KG1 (cell line): ENCODE results near the gene CLIC5.

ENCODE experiments used
- DNase-seq: peaks from one replicate; lab custom pipeline; 2025; lab: John Stamatoyannopoulos, UW

CLIC5 gene

GRCh38 chr6:45997875-45998506, 17.7 kb downstream of the CLIC5 start:
- no peak for DNase-seq

- no peak for DNase-seq
Measured at GRCh38 chr6:45991189-45991588, 24.5 kb downstream of the CLIC5 start.

GRCh38 chr6:45990162-45990561, 25.5 kb downstream of the CLIC5 start:
- DNase-seq = no peak

GRCh38 chr6:45988635-45989034, 27.0 kb downstream of the CLIC5 start:
- no peak for DNase-seq

DNA sequence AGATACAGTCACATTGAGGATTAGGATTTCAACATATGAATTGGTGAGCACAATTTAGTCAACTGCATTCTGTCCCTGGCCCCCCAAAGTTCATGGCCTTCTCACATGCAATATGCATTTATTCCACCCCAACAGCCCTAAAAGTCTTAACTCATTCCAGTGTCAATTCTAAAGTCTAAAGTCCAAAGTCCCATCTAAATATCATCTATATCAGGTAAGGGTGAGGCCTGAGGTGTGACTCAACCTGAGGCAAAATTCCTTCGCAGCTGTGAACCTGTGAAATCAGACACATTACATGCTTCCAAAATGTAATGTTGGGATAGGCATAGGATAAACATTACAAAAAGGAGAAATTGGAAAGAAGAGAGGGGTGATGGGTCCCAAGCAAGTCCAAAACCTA, 27.8 kb downstream of the CLIC5 start:
- DNase-seq = no peak

DNA sequence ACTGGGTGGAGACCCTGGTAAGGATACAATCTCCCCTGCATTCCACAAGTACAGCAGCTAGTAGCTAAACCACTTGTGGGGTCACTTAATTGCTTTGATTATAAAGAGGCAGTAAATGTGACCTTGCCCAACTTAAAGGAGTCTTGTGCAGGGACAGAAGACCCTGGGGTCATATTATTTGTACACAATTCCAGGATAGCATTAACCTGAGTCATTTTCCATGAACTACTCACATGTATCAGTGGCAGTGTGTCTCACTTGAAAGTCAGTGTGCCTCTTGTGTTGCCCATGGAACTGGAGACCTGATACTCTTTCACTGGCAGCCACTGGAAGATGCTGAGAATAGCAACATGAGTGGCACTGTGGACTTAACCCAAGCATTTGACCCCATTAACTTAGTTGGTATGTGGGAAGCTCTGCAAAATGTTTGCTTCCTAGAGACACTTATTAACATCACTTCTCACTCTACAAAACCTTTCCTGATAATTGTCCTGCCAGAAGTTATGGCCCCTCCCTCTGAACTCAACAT, 28.9 kb downstream of the CLIC5 start:
- no peak for DNase-seq

- no peak for DNase-seq
Measured at GRCh38 chr6:45984788-45985425, 30.8 kb downstream of the CLIC5 start.

GRCh38 chr6:45984347-45984746, 31.3 kb downstream of the CLIC5 start:
- no peak for DNase-seq

DNA sequence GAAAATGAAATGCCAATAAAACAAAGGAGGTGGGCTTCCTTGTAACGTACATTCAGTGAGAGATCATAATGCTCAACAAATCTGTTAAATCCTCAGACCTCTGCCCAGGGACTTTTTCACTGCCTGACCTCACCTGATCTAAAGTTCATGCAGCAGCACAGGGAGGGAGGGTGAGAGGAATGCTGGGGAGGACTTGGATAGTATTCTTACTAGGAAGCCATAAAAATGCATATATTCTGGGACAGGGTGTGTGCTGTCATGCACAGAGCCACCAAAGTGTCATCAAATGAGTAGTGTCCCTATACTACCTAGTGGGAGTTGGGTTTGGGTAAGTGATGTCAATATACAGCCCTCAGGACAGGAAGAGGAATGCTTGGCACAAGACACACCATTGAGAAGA, 32.6 kb downstream of the CLIC5 start:
- DNase-seq = no peak

- no peak for DNase-seq
Measured at GRCh38 chr6:45982280-45983036, 33.2 kb downstream of the CLIC5 start.

GRCh38 chr6:45981046-45981445, 34.6 kb downstream of the CLIC5 start:
- DNase-seq = no peak

- DNase-seq = no peak
Measured at GRCh38 chr6:45979311-45979710, 36.3 kb downstream of the CLIC5 start.

DNA sequence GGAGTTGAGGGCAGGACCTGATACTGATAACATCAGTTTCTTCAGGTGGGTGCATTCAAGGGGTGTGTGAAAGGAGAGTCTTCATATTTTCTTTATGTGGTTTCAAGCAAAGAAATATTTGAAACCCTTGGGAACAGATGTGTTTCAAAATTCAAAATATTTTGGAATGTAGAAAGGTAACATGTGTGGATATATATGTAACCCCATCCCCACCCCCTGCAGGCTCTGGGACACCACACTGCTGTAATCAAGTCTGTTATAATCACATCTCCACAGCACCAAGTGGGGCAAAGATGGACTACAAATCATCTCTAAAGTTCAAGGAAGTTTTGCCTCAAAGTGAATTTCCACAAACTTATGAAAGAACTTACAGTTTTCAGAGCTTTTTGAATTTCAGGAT, 41.1 kb downstream of the CLIC5 start:
- DNase-seq = no peak

DNA sequence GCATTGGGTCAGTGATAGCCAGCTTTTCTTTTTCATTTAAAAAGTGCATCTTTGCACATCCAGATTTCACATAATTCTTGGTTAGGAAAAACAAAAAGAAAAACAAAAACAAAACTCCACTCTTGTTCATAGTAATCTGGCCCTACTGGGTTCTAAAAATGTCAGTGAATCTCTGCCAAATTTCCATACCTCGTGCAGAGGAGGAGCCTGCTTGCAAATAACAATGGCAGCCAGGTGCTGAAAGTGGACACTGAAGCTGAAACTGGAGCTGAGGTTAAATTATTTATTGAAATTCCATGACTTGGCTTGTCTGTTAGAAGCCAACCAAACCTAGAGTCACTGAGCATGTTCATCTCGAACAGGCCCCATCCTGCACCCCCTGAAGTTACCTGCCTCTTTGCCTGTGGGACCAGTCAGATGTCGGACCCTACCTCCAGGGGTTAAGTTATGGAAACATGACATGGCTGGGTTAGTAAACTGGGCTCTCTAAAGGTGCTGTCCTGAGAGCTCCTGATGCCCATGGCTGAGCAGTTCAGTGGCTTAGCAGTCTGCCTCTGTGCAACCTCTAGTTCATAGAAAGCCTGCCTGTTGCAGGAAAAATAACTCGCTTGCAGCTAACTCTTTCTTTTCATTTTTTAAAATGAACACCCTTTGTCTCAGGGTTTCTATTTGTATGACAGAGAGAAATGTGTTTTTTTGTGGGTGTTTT, 42.7 kb downstream of the CLIC5 start:
- no peak for DNase-seq

DNA sequence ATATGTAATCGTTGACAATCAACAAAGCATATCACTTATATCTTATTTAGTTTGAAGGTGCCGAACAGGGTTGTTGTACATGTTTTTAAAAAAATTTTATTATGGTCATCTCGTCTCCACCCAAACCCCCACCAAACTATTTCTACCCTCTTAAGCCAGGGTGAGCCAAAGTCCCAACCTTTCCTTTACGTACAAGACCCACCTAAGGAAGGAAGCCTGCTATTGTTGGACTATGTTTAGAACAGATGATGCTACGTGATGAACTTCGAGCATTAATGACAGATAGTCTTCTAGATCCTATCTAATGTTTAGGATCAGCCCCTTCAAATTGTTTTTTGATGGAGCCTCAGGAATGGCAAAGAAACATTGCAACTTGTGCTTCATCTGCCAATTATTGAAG, 44.4 kb downstream of the CLIC5 start:
- no peak for DNase-seq

- DNase-seq = no peak
Measured at GRCh38 chr6:45970326-45970725, 45.3 kb downstream of the CLIC5 start.

DNA sequence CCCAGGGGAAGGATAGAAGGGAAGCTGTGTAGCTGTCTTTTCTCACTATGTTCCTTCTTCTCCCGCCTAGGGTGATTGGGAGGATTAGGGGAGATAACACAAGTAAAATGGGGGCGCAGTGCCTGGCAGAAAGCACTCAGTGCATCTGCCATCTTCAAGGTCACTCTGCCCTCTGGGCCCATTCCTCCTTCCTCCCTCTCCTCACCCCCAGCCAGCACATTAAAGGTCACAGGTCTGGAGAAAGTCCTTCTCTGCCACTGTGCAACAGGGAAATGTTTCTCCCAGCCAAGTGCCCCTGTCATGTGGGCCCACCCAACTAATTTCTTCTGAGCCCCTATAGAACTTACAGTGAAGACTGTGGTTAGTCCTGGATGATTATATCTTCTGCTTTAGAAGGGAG, 45.8 kb downstream of the CLIC5 start:
- DNase-seq = no peak

DNA sequence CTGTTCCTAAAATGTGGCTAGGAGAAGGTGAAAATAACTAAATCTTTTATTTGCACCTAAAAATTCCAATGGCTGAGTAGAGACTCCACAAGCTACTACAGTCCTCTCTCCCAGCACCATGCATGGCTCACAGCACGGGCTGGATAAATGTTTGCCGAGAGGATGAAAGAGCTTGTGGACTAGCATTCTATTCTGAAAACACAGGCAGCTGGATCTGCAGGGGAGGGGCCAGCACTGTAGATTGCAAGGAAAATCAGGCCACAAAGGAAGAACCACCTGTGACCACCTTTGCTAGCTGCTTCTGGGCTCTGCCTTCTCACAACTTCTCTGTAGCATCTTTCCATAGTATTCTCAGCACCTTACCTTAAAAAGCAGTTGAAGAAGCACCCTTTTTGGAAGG, 46.6 kb downstream of the CLIC5 start:
- DNase-seq = no peak

DNA sequence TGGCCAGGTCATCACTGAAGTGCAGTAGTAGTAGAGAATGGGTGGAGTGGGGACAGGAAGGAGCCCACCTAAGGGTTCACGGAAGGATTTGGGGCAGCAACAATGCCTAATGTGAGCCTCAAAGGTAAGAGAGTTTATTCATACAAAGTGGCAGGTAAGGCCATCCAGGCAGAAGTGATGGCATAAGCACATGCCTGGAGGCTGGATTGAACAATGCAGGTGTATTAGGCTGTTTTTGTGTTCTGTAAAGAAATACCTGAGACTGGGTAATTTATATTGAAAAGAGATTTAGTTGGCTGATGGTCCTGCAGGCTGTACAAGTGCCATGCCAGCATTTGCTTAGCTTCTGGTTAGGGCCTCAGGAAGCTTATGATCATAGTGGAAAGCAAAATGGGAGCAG, 48.3 kb downstream of the CLIC5 start:
- DNase-seq = no peak

DNA sequence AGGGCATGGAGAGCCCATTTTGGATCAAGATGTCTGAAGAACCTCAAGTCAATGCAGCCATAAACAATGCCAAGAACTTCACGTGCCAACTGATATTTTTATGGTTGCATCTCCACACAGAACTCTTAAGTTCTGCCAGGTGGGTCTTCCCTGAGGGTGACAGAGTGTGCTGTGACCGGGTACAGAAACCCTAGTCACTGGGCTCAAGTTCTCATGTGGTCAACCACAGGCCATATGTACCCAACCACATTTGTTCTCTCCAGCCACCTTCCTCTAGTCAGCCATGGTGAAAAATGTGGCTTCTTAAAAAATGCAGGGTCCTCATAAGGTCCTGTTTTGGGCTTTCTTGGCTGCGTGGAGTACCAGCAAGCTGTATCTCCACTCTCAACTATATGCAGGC, 48.9 kb downstream of the CLIC5 start:
- DNase-seq = peak; percentile 11

DNA sequence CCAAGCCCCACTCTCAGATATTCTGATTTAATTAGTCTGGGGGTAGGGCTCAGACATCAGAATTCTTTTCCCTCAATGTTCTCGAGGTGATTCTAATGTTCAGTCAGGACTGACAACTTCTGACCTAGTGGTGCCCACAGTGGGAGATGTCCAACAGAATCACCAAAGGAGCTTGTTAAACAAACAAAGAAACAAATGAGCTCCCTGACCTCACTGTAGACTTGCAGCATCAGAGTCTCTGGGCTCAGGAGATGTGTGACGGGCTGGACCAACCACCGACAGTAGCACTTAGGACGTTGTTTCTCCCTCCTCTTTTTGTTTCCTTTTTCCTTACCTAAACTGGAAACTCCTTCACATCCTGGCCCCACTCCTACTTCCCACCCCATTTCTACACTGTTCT, 49.3 kb downstream of the CLIC5 start:
- no peak for DNase-seq

GRCh38 chr6:45965792-45966191, 49.9 kb downstream of the CLIC5 start:
- no peak for DNase-seq

- no peak for DNase-seq
Measured at GRCh38 chr6:45965007-45965406, 50.7 kb downstream of the CLIC5 start.
